ENCODE data around the gene ZNF638. TPM values are rescaled to one million over a fixed set of nuclear protein-coding genes. Genes with fewer than 3 reads are reported as not detected.
A peak's percentile ranks its signal among the peaks of the same experiment; 100 is the strongest.

The ZNF638 gene
- total and polyA plus RNA-seq, 10 of the 15 experiments (the other 5 are each of a cell fraction or from before 2014, with no cell fraction given), result 37.6 to 133 (median 64.5) TPM

- TF ChIP-seq ZBTB11 (CRISPR knock-in tag; IDR thresholded peaks at IDR 0.05), result no peak
These were observed 128.5 kb downstream of the ZNF638 start (continued) for GRCh38 chr2:71460056-71460455.

GRCh38 chr2:71460595-71461303 is 129.2 kb downstream of the ZNF638 start:
- 58% methylated on average over 9 of the region's 9 CpGs for WGBS (ENCODE audit: insufficient coverage, insufficient replicate concordance, low lambda C conversion rate, missing lambda C conversion rate)
- RAD21 ChIA-PET (ENCODE audit: unreplicated experiment), result interaction anchor here (0.5 to 1.0 kb wide), 3 partner anchors 31 to 1933 kb away, joined by 3 to 5 read pairs (median 3); no protein-coding TSS in a partner anchor
- H3K9me3 ChIP-seq (replicated peaks; ENCODE audit: control insufficient read depth, insufficient read depth, low read length), result peaks cover 5% of the 10 kb centered on the region; the same call in 1 of the 3 replicates
- ATAC-seq (no peak), FAIRE-seq (no peak), DNase-seq (ENCODE audit: low read depth, low spot score) (no peak)
- in situ Hi-C loops (cut with MboI), result no loop called here
- H3K4me2 ChIP-seq (ENCODE audit: control insufficient read depth, insufficient read depth), result no peak overlapping the region
- intact Hi-C loops (cut with micrococcal nuclease; ENCODE audit: unreplicated experiment), result no loop called here
- H4K20me1 ChIP-seq (ENCODE audit: control insufficient read depth, insufficient read depth), result no peaks in the 10 kb centered on the region
- H3K79me2 ChIP-seq (ENCODE audit: control insufficient read depth, insufficient read depth, low read length), result no peaks in the 10 kb centered on the region
- H3K36me3 ChIP-seq (ENCODE audit: control insufficient read depth in 2 of 2, insufficient read depth in 2 of 2, low read length in 1 of 2), result no peaks in the 10 kb centered on the region
- POLR2A ChIA-PET, result no interaction called here
- SMC1A ChIA-PET (ENCODE audit: uncharacterized antibody, unreplicated experiment), result interaction anchor here (1.3 to 1.6 kb wide), 2 partner anchors 10 to 18 kb away, joined by 3 to 4 read pairs; no protein-coding TSS in a partner anchor
- CTCF ChIA-PET, result interaction anchor here (0.6 to 3.0 kb wide), 10 partner anchors 13 to 364 kb away, joined by 3 to 12 read pairs (median 4); no protein-coding TSS in a partner anchor
- H3K27ac ChIP-seq (ENCODE audit: control insufficient read depth, insufficient read depth), result no peak overlapping the region
- H2AFZ ChIP-seq (ENCODE audit: control insufficient read depth, low read depth, low read length), result no peak overlapping the region
- H3K9ac ChIP-seq (ENCODE audit: control insufficient read depth, insufficient read depth, low read length), result no peak overlapping the region
- TF ChIP-seq PKNOX1 (IDR thresholded peaks at IDR 0.05), result 0 out of 2 replicates have a peak, but pooled peaks have one; percentile 26
- peak; percentile 18 to 50 (median 36); a peak in 5 of 6 replicates for TF ChIP-seq CTCF (IDR thresholded peaks at IDR 0.05 in 2 of 3, conservative IDR thresholded peaks at IDR 0.05 in 1 of 3; ENCODE audit: control insufficient read depth in 2 of 3, extremely low read depth in 1 of 3, insufficient read depth in 1 of 3, low read depth in 3 of 3, low read length in 3 of 3)
- TF ChIP-seq ZNF384 (IDR thresholded peaks at IDR 0.05; ENCODE audit: borderline replicate concordance, low read depth, low read length), result peak; percentile 52; the same call in 1 of the 2 replicates
- TF ChIP-seq EZH2 (IDR thresholded peaks at IDR 0.05; ENCODE audit: borderline replicate concordance, control insufficient read depth, low read depth, low read length), result no peak
- 0 out of 2 replicates have a peak, but pooled peaks have one; percentile 10 for TF ChIP-seq RAD21 (IDR thresholded peaks at IDR 0.05; ENCODE audit: insufficient read depth, low read depth, low read length)
- no peak overlapping the region for H3K4me3 ChIP-seq
- H3K4me1 ChIP-seq (ENCODE audit: control insufficient read depth, insufficient read depth, low read length), result no peaks in the 10 kb centered on the region
- H3K27me3 ChIP-seq (replicated peaks in 1 of 2; ENCODE audit: control insufficient read depth in 2 of 2, insufficient read depth in 2 of 2, low read length in 1 of 2), result peaks cover 0 to 3% of the 10 kb centered on the region in 2 experiments; a peak in 2 of 4 replicates
- no TSS peak for BruUV-seq (replicated peaks)

All from GM12878 (cell line).